Measurements from ENCODE around the gene CASP2.

CASP2 gene

DNA sequence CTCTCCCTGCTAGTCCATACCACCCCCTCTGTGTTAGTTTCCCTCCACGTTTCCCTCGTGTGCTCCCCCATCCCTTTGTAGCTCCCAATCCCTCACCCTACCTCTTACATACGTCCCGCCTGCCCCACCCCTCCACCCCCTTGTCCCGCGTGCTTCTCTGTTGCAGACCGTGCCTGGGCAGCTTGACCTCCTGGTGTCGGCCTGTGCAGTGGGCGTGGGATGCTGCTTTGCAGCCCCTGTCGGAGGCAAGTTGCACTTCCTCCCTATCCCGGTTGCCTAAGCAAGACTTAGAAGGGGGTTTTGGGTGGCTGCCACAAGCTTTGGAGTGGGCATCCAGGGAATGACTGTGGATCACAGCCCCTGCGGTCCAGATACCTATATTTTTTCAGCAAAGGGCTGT, 35.5 kb downstream of the CASP2 start:
- Histone ChIP-seq H3K4me2 (ENCODE audit: low read length) (no peak overlapping the region), H3K79me2 (ENCODE audit: insufficient read depth, low read length) (no peaks in the 10 kb centered on the region), H3K9me3 (ENCODE audit: low read length) (no peaks in the 10 kb centered on the region), H3F3A (ENCODE audit: insufficient read depth, low read length) (no peaks in the 10 kb centered on the region), H4K20me1 (ENCODE audit: insufficient read depth, low read length) (no peaks in the 10 kb centered on the region), H3K4me3 (ENCODE audit: low read depth, low read length, poor library complexity, severe bottlenecking) (no peak overlapping the region), H3K27me3 (ENCODE audit: insufficient read depth, low read length) (no peaks in the 10 kb centered on the region), H3K9ac (ENCODE audit: low read length) (no peak overlapping the region), H3K9me2 (ENCODE audit: low read depth, low read length) (no peaks in the 10 kb centered on the region), H3K27ac (ENCODE audit: low read depth, low read length, poor library complexity, severe bottlenecking) (no peak overlapping the region), H3K36me3 (ENCODE audit: insufficient read depth, low read length) (no peaks in the 10 kb centered on the region), H3K4me1 (ENCODE audit: insufficient read depth, low read length, severe bottlenecking) (no peaks in the 10 kb centered on the region), H2AFZ (ENCODE audit: low read length) (no peak overlapping the region)
- no peak for TF ChIP-seq EZH2 (IDR thresholded peaks at IDR 0.05; ENCODE audit: borderline replicate concordance, low read length)
- TF ChIP-seq, protein P1, sequence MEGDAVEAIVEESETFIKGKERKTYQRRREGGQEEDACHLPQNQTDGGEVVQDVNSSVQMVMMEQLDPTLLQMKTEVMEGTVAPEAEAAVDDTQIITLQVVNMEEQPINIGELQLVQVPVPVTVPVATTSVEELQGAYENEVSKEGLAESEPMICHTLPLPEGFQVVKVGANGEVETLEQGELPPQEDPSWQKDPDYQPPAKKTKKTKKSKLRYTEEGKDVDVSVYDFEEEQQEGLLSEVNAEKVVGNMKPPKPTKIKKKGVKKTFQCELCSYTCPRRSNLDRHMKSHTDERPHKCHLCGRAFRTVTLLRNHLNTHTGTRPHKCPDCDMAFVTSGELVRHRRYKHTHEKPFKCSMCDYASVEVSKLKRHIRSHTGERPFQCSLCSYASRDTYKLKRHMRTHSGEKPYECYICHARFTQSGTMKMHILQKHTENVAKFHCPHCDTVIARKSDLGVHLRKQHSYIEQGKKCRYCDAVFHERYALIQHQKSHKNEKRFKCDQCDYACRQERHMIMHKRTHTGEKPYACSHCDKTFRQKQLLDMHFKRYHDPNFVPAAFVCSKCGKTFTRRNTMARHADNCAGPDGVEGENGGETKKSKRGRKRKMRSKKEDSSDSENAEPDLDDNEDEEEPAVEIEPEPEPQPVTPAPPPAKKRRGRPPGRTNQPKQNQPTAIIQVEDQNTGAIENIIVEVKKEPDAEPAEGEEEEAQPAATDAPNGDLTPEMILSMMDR (IDR thresholded peaks at IDR 0.05; ENCODE audit: low read length) = no peak

- no peaks in the 10 kb centered on the region for H3K4me1 ChIP-seq (ENCODE audit: insufficient read depth, low read length, severe bottlenecking)
- H3F3A ChIP-seq (ENCODE audit: insufficient read depth, low read length) = no peaks in the 10 kb centered on the region
- TF ChIP-seq EZH2 (IDR thresholded peaks at IDR 0.05; ENCODE audit: borderline replicate concordance, low read length) = no peak
- TF ChIP-seq, protein P1 (IDR thresholded peaks at IDR 0.05; ENCODE audit: low read length) = no peak
- no peaks in the 10 kb centered on the region for H3K79me2 ChIP-seq (ENCODE audit: insufficient read depth, low read length)
- no peak overlapping the region for H3K27ac ChIP-seq (ENCODE audit: low read depth, low read length, poor library complexity, severe bottlenecking)
- no peaks in the 10 kb centered on the region for H3K9me2 ChIP-seq (ENCODE audit: low read depth, low read length)
- H3K4me3 ChIP-seq (ENCODE audit: low read depth, low read length, poor library complexity, severe bottlenecking) = no peak overlapping the region
- no peaks in the 10 kb centered on the region for H3K36me3 ChIP-seq (ENCODE audit: insufficient read depth, low read length)
- no peak overlapping the region for H3K9ac ChIP-seq (ENCODE audit: low read length)
- no peaks in the 10 kb centered on the region for H3K9me3 ChIP-seq (ENCODE audit: low read length)
- no peak overlapping the region for H3K4me2 ChIP-seq (ENCODE audit: low read length)
- H2AFZ ChIP-seq (ENCODE audit: low read length) = no peak overlapping the region
- H4K20me1 ChIP-seq (ENCODE audit: insufficient read depth, low read length) = no peaks in the 10 kb centered on the region
- H3K27me3 ChIP-seq (ENCODE audit: insufficient read depth, low read length) = no peaks in the 10 kb centered on the region
Measured at GRCh38 chr7:143325240-143325639, 37.1 kb downstream of the CASP2 start.

- Histone ChIP-seq H3F3A (ENCODE audit: insufficient read depth, low read length) (no peaks in the 10 kb centered on the region), H3K4me3 (ENCODE audit: low read depth, low read length, poor library complexity, severe bottlenecking) (no peak overlapping the region), H3K4me2 (ENCODE audit: low read length) (no peak overlapping the region), H3K27me3 (ENCODE audit: insufficient read depth, low read length) (0 out of 2 replicates have a peak, but pooled peaks cover 4% of the 10 kb centered on the region), H4K20me1 (ENCODE audit: insufficient read depth, low read length) (no peaks in the 10 kb centered on the region), H3K9ac (ENCODE audit: low read length) (no peak overlapping the region), H3K4me1 (ENCODE audit: insufficient read depth, low read length, severe bottlenecking) (no peaks in the 10 kb centered on the region), H3K9me3 (ENCODE audit: low read length) (no peaks in the 10 kb centered on the region), H2AFZ (ENCODE audit: low read length) (no peak overlapping the region), H3K9me2 (ENCODE audit: low read depth, low read length) (no peaks in the 10 kb centered on the region), H3K79me2 (ENCODE audit: insufficient read depth, low read length) (no peaks in the 10 kb centered on the region), H3K36me3 (ENCODE audit: insufficient read depth, low read length) (no peaks in the 10 kb centered on the region), H3K27ac (ENCODE audit: low read depth, low read length, poor library complexity, severe bottlenecking) (no peak overlapping the region)
- TF ChIP-seq, protein P1 (IDR thresholded peaks at IDR 0.05; ENCODE audit: low read length) = no peak
- no peak for TF ChIP-seq EZH2 (IDR thresholded peaks at IDR 0.05; ENCODE audit: borderline replicate concordance, low read length)
Measured at GRCh38 chr7:143327903-143328302, 39.8 kb downstream of the CASP2 start.
